ENCODE measurements around the gene GRIN2D. TPM values are rescaled to one million over a fixed set of nuclear protein-coding genes. Genes with fewer than 3 reads are reported as not detected.

The GRIN2D gene
- total RNA-seq, 1 experiment from 2014 or later = 23.0 TPM

DNA sequence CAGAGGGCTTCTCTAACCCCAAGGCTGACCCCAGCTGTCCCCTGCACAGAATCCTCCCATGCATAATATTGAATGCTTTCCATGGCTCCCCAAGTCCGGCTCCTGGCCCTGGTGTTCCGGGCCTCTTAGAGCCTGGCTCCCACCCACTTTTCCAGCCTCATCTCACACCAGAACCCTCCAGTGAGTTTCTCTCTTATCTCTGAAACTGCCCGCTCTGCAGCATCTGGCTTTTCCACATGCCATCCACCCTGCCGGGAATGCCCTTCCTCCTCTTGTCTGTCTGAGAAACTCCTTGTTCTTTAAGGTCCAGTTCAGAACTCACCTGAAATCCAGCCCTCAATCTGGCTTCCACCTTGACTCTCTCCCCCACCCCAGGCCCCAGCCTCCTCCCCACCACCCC, 22.5 kb upstream of the GRIN2D start:
- ChIA-PET POLR2A (interaction anchor here (0.6 kb wide), 1 partner anchor 14 kb away, joined by 4 read pairs; no protein-coding TSS in a partner anchor), CTCF (interaction anchor here (2.1 to 3.5 kb wide), 2 partner anchors 20 to 119 kb away, joined by 6 to 28 read pairs; partner anchors contain the start of gene KDELR1)
- Mint-ChIP-seq H3K9me3 (no peaks in the 10 kb centered on the region), H3K4me1 (0 out of 2 replicates have a peak, but pooled peaks cover 4% of the 10 kb centered on the region), H3K27ac (no peak overlapping the region), H3K27me3 (ENCODE audit: low read depth) (peaks cover 25% of the 10 kb centered on the region), H3K36me3 (no peaks in the 10 kb centered on the region), H3K4me3 (no peak overlapping the region)
- ATAC-seq (no peak), DNase-seq (ENCODE audit: low spot score) (no peak)
- TF ChIP-seq, protein P1, sequence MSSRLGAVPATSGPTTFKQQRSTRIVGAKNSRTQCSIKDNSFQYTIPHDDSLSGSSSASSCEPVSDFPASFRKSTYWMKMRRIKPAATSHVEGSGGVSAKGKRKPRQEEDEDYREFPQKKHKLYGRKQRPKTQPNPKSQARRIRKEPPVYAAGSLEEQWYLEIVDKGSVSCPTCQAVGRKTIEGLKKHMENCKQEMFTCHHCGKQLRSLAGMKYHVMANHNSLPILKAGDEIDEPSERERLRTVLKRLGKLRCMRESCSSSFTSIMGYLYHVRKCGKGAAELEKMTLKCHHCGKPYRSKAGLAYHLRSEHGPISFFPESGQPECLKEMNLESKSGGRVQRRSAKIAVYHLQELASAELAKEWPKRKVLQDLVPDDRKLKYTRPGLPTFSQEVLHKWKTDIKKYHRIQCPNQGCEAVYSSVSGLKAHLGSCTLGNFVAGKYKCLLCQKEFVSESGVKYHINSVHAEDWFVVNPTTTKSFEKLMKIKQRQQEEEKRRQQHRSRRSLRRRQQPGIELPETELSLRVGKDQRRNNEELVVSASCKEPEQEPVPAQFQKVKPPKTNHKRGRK (CRISPR knock-in tag; IDR thresholded peaks at IDR 0.05; ENCODE audit: borderline replicate concordance) = no peak
- TF ChIP-seq ATF2 (CRISPR knock-in tag; IDR thresholded peaks at IDR 0.05; ENCODE audit: borderline replicate concordance, low read depth) (no peak), FOXP4 (CRISPR knock-in tag; IDR thresholded peaks at IDR 0.05) (no peak), ZNF317 (CRISPR knock-in tag; IDR thresholded peaks at IDR 0.05; ENCODE audit: borderline replicate concordance, low read depth) (no peak), NR2C2 (CRISPR knock-in tag; IDR thresholded peaks at IDR 0.05) (no peak), EMX1 (CRISPR knock-in tag; IDR thresholded peaks at IDR 0.05) (no peak), ATF1 (CRISPR knock-in tag; IDR thresholded peaks at IDR 0.05) (no peak), ELF4 (CRISPR knock-in tag; IDR thresholded peaks at IDR 0.05; ENCODE audit: low read depth) (no peak), SMAD4 (CRISPR knock-in tag; IDR thresholded peaks at IDR 0.05) (no peak), NR1H2 (CRISPR knock-in tag; IDR thresholded peaks at IDR 0.05) (no peak), NFATC4 (CRISPR knock-in tag; IDR thresholded peaks at IDR 0.05) (no peak), ZNF219 (CRISPR knock-in tag; IDR thresholded peaks at IDR 0.05; ENCODE audit: borderline replicate concordance) (no peak), ZNF232 (CRISPR knock-in tag; IDR thresholded peaks at IDR 0.05) (no peak), PRDM15 (CRISPR knock-in tag; IDR thresholded peaks at IDR 0.05) (no peak)
- TF ChIP-seq, protein P2, sequence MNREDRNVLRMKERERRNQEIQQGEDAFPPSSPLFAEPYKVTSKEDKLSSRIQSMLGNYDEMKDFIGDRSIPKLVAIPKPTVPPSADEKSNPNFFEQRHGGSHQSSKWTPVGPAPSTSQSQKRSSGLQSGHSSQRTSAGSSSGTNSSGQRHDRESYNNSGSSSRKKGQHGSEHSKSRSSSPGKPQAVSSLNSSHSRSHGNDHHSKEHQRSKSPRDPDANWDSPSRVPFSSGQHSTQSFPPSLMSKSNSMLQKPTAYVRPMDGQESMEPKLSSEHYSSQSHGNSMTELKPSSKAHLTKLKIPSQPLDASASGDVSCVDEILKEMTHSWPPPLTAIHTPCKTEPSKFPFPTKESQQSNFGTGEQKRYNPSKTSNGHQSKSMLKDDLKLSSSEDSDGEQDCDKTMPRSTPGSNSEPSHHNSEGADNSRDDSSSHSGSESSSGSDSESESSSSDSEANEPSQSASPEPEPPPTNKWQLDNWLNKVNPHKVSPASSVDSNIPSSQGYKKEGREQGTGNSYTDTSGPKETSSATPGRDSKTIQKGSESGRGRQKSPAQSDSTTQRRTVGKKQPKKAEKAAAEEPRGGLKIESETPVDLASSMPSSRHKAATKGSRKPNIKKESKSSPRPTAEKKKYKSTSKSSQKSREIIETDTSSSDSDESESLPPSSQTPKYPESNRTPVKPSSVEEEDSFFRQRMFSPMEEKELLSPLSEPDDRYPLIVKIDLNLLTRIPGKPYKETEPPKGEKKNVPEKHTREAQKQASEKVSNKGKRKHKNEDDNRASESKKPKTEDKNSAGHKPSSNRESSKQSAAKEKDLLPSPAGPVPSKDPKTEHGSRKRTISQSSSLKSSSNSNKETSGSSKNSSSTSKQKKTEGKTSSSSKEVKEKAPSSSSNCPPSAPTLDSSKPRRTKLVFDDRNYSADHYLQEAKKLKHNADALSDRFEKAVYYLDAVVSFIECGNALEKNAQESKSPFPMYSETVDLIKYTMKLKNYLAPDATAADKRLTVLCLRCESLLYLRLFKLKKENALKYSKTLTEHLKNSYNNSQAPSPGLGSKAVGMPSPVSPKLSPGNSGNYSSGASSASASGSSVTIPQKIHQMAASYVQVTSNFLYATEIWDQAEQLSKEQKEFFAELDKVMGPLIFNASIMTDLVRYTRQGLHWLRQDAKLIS (CRISPR knock-in tag; IDR thresholded peaks at IDR 0.05; ENCODE audit: borderline replicate concordance) = no peak
- TF ChIP-seq, protein P3, sequence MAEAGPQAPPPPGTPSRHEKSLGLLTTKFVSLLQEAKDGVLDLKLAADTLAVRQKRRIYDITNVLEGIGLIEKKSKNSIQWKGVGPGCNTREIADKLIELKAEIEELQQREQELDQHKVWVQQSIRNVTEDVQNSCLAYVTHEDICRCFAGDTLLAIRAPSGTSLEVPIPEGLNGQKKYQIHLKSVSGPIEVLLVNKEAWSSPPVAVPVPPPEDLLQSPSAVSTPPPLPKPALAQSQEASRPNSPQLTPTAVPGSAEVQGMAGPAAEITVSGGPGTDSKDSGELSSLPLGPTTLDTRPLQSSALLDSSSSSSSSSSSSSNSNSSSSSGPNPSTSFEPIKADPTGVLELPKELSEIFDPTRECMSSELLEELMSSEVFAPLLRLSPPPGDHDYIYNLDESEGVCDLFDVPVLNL (CRISPR knock-in tag; IDR thresholded peaks at IDR 0.05; ENCODE audit: borderline replicate concordance, low read depth) = no peak
- TF ChIP-seq, protein P4, sequence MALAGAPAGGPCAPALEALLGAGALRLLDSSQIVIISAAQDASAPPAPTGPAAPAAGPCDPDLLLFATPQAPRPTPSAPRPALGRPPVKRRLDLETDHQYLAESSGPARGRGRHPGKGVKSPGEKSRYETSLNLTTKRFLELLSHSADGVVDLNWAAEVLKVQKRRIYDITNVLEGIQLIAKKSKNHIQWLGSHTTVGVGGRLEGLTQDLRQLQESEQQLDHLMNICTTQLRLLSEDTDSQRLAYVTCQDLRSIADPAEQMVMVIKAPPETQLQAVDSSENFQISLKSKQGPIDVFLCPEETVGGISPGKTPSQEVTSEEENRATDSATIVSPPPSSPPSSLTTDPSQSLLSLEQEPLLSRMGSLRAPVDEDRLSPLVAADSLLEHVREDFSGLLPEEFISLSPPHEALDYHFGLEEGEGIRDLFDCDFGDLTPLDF (CRISPR knock-in tag; IDR thresholded peaks at IDR 0.05) = no peak
- TF ChIP-seq, protein P5, sequence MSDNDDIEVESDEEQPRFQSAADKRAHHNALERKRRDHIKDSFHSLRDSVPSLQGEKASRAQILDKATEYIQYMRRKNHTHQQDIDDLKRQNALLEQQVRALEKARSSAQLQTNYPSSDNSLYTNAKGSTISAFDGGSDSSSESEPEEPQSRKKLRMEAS (CRISPR knock-in tag; IDR thresholded peaks at IDR 0.05) = no peak
- TF ChIP-seq, protein P6, sequence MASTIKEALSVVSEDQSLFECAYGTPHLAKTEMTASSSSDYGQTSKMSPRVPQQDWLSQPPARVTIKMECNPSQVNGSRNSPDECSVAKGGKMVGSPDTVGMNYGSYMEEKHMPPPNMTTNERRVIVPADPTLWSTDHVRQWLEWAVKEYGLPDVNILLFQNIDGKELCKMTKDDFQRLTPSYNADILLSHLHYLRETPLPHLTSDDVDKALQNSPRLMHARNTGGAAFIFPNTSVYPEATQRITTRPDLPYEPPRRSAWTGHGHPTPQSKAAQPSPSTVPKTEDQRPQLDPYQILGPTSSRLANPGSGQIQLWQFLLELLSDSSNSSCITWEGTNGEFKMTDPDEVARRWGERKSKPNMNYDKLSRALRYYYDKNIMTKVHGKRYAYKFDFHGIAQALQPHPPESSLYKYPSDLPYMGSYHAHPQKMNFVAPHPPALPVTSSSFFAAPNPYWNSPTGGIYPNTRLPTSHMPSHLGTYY (CRISPR knock-in tag; IDR thresholded peaks at IDR 0.05) = no peak
